GM12891 (cell line): ENCODE measurements around the gene SLC37A1.

Experiments used
- POLR2A ChIP-seq: IDR thresholded peaks from 2 replicates; pipeline ENCODE4 v1.6.1; 2011; ENCODE audit warnings: low read depth, low read length, control low read depth
- TAF1 ChIP-seq: IDR thresholded peaks from 2 replicates; pipeline ENCODE4 v1.6.1; 2011; ENCODE audit warnings: low read depth, low read length, control low read depth

- no peak for TF ChIP-seq POLR2A
- TF ChIP-seq TAF1 = no peak
Observed at GRCh38 chr21:42567861-42568260, 54.2 kb downstream of the SLC37A1 start.
